ENCODE measurements around the gene GOPC. TPM values are rescaled to one million over a fixed set of nuclear protein-coding genes. Genes with fewer than 3 reads are reported as not detected.

The GOPC gene
- total RNA-seq, 1 experiment from 2014 or later: 18.7 TPM

DNA sequence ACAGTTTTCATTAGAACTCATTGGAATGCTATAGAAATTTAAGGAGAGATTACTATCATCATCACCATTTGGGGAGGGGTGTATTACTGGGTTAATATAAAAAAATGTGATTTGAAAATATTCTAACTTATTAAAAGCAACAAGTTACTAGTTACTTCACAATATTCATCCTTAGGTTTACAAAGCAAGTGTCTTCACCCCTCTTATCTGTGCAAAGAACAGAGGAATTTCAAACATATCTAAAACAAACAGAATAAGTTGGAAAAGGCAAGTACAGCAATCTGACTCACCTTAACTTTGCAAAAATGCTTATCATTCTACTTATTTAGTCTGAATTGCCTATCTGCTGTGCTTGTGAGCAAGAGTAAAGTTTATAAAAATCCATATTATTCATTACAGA lies 87.0 kb downstream of the GOPC start:
- Histone ChIP-seq H3K79me2 (ENCODE audit: insufficient read depth, low read length) (no peaks in the 10 kb centered on the region), H3K23me2 (ENCODE audit: insufficient read length, low read depth, low read length, poor library complexity, severe bottlenecking) (no peaks in the 10 kb centered on the region)
- DNase-seq: no peak

More for the DNA sequence above, 87.0 kb downstream of the GOPC start:
- Histone ChIP-seq H2BK20ac (ENCODE audit: low read depth, low read length, poor library complexity, severe bottlenecking) (no peak overlapping the region), H2BK12ac (ENCODE audit: insufficient read length, low read depth, low read length) (no peak overlapping the region), H3K23ac (ENCODE audit: insufficient read length, low read depth, low read length) (no peak overlapping the region), H4K20me1 (ENCODE audit: control insufficient read depth, insufficient read depth, insufficient read length) (no peaks in the 10 kb centered on the region), H3K4me1 (ENCODE audit: insufficient read depth, low read length) (no peaks in the 10 kb centered on the region), H3K27me3 (ENCODE audit: insufficient read depth, low read length) (no peaks in the 10 kb centered on the region), H3K56ac (ENCODE audit: insufficient read length, low read depth, low read length) (no peak overlapping the region), H3K14ac (ENCODE audit: insufficient read depth, low read length) (no peak overlapping the region), H3K9ac (ENCODE audit: extremely low read depth, insufficient read length, low read length) (no peak overlapping the region), H3K4ac (ENCODE audit: low read depth, low read length) (no peak overlapping the region), H3K18ac (ENCODE audit: insufficient read length, low read depth, low read length) (no peak overlapping the region), H2BK5ac (ENCODE audit: insufficient read length, low read length) (no peak overlapping the region), H3T11ph (ENCODE audit: low read length) (no peak overlapping the region), H2AK5ac (ENCODE audit: insufficient read length, low read length) (no peak overlapping the region), H4K8ac (replicated peaks; ENCODE audit: insufficient read length, low read depth, low read length) (no peak overlapping the region), H4K5ac (ENCODE audit: insufficient read length, low read depth, low read length) (no peak overlapping the region), H3K27ac (ENCODE audit: insufficient read length, low read depth, low read length) (no peak overlapping the region), H2BK120ac (ENCODE audit: low read depth, low read length, poor library complexity, severe bottlenecking) (no peak overlapping the region), H4K91ac (ENCODE audit: insufficient read length, low read depth, low read length) (no peak overlapping the region), H3K4me2 (ENCODE audit: insufficient read depth, insufficient read length, low read length) (no peak overlapping the region), H3K79me1 (ENCODE audit: insufficient read depth, low read depth, low read length, poor library complexity, severe bottlenecking) (no peaks in the 10 kb centered on the region), H2AFZ (ENCODE audit: low read length) (no peak overlapping the region), H3K9me3 (ENCODE audit: control insufficient read depth, low read depth, low read length) (no peaks in the 10 kb centered on the region), H2BK15ac (ENCODE audit: low read depth, low read length) (no peak overlapping the region)
- Mint-ChIP-seq H3K27me3 (ENCODE audit: low read depth) (peaks cover 2% of the 10 kb centered on the region; the same call in 1 of the 2 replicates), H3K27ac (no peak overlapping the region), H3K4me3 (no peak overlapping the region), H3K9me3 (peaks cover 0 to 3% of the 10 kb centered on the region in 2 experiments; a peak in 1 of 5 replicates), H3K36me3 (ENCODE audit: insufficient read depth in 1 of 3, low read depth in 3 of 3) (peaks cover 8 to 14% (median 13%) of the 10 kb centered on the region in 3 experiments; a peak in 6 of 7 replicates), H3K4me1 (peaks cover 14 to 22% of the 10 kb centered on the region in 2 experiments; a peak in 3 of 4 replicates)
- TF ChIP-seq, protein P1, sequence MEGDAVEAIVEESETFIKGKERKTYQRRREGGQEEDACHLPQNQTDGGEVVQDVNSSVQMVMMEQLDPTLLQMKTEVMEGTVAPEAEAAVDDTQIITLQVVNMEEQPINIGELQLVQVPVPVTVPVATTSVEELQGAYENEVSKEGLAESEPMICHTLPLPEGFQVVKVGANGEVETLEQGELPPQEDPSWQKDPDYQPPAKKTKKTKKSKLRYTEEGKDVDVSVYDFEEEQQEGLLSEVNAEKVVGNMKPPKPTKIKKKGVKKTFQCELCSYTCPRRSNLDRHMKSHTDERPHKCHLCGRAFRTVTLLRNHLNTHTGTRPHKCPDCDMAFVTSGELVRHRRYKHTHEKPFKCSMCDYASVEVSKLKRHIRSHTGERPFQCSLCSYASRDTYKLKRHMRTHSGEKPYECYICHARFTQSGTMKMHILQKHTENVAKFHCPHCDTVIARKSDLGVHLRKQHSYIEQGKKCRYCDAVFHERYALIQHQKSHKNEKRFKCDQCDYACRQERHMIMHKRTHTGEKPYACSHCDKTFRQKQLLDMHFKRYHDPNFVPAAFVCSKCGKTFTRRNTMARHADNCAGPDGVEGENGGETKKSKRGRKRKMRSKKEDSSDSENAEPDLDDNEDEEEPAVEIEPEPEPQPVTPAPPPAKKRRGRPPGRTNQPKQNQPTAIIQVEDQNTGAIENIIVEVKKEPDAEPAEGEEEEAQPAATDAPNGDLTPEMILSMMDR (conservative IDR thresholded peaks at IDR 0.05): no peak

Data from H9 (cell line).